HG03280 (cell line): ENCODE results near the gene PLEKHA7.

ENCODE experiments used
- ATAC-seq: cut with Tn5 transposase; IDR thresholded peaks from one replicate; pipeline ENCODE4 v1.9.1; 2021; ENCODE audit warnings: mild to moderate bottlenecking, moderate library complexity; ENCODE audit not compliant: unreplicated experiment

PLEKHA7 gene

DNA sequence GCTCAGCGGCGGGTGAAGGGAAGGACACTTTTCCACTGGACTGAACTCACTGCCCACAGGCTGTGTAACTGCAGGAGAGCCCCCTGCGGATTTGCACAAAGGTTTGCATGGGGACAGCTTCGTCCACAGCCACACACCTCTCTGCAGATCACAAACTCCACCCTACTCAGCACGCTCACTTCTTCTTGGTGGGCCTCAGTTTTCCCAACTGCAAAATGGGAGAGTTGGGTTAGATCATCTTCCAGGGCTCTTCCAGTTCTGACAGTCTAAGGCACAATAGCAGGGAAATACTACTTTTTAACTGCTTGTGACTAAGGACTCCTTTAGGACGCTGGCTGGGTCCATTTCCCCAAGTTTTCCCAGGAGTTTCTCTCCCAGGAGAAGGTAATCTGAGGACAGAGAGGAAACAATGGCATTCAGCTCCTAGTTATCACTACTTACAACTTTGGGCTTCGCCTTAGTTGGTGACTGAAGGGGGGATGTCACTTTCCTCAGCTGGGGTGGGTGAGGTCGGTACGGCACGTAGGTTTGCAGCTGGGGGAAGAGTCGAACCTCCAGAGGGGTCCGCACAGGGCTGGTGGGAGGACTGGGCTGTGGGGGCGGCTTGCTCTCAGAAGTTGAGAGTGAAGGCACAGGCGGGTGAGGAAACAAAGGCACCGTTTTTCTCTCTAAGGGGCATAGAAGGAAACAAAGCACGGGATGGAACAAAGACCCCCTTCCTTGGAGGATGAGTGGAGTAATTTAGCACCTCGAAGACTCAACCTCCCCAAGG is 220.0 kb downstream of the PLEKHA7 start:
- no peak for ATAC-seq

DNA sequence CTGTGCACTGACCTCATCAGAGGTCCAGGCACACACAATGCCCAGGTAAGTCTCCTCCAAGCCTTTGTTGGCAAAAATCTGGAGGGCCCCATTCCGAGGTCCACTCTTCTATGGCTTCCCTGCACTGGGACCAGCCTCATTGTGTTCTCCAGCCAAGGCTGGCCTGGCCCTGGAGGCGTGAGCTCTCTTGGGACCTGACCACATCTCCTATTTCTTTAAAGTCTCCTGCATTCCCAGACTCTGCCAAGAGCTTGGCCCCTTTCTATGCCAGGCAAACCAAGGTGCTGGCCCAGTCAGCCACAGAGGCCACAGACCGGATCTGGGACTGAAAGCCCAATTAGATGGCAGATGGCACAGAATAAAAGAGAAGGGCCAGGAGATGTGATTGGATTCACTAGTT is 220.7 kb downstream of the PLEKHA7 start:
- no peak for ATAC-seq

DNA sequence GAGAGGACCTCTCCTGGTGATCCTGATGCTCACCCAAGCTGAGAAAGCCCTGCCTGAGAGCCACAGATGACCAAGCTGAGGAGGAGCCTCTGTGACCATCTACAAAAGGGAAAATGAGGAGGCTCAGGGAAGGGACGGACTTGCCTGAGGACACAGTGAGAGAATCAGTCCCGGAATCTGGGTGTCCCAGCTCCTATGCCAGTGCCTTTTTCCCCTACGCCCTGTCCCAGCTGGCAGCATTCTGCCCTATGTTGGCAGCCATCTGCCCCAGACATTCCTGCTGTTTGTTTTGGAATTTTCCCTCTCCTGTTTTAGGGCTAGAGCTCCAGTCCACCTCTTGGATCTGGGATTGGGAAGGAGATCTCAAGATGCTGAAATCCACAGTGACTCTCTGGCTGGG is 221.2 kb downstream of the PLEKHA7 start:
- ATAC-seq, result no peak

DNA sequence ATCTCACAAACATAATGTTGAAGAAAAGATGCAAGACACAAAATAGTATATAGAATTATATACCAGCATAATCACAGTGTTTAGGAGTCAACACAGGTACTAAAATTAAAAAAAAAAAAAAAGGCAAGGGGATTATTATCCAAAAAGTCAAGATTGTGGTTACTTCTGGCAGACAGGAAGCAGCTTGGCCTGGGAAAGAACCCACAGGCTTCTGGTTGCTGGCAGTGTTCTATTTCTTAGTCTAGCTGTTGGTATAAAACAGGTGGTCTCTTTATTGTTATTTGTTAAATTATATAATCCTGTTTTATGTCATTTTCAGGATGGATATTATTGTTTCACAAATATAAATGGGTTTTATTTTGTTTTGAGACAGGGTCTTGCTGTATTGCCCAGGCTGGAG is 221.8 kb downstream of the PLEKHA7 start:
- no peak for ATAC-seq

DNA sequence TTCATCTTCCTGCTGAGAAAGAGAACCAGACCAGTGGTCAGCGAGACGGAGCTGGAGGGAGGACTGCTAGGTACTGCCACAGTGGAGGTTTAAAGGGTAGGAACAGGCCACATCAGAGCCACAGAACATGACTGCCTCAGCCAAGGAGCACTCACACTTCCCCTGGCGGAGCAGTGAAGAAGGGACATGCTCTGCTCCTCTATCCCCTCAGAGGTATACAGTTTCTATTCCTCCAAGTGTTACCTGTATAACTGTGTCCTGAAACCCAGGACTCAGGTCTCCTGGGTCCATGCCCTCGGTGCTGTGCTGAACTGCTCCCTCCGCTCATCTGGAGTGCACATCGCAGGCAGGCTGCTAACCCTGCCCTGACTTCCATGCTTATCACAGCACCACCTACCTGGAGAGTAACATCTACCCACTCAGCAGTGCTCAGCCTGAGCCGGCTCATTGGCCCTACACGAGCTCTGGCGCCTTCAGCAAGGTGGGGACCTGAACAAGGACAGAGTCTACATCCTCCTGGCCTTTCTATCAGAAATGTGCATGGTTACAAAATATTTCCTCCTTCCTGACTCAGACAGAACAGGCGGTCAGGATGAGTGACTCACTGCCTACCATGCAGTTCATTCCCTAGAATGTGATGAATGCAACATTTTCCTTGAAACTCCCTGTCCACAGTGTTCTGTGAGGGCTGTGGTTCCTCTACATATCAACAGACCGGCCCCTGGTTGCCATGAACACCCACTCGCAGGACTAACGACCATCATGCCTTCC is 222.8 kb downstream of the PLEKHA7 start:
- no peak for ATAC-seq

DNA sequence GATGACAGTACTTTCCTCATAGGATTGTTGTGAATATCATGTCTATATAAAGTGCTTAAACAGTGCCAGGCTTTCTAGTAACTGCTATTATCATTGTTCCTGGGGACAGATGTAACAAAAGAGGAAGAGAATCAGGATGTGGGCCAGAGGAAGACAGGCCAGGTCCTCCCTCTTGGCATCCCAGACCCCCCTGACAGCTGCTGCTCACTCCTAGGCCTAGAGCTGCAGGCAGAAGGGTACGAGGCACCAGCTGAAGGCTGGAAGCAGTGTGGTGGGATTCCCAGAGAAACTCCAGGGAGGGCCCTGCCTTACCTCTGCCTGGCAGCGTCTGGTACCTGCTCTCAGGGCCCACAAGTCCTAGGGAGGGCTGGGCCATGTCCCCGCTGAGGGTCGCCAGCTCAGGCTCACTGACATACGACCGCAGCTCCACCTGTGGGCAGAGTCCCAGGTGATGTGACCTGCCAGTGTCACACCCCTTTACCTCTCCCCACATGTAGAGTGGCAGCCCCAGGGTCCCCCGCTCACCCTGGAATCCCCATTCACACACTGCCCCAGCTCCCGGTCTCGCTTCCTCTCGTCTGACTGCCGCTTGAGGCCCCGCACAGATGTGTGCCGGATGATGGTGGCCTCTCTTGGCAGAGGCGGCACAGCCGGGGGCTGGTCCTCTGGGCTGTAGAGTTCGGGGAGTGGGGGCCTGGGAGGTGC is 223.6 kb downstream of the PLEKHA7 start:
- ATAC-seq, result no peak

DNA sequence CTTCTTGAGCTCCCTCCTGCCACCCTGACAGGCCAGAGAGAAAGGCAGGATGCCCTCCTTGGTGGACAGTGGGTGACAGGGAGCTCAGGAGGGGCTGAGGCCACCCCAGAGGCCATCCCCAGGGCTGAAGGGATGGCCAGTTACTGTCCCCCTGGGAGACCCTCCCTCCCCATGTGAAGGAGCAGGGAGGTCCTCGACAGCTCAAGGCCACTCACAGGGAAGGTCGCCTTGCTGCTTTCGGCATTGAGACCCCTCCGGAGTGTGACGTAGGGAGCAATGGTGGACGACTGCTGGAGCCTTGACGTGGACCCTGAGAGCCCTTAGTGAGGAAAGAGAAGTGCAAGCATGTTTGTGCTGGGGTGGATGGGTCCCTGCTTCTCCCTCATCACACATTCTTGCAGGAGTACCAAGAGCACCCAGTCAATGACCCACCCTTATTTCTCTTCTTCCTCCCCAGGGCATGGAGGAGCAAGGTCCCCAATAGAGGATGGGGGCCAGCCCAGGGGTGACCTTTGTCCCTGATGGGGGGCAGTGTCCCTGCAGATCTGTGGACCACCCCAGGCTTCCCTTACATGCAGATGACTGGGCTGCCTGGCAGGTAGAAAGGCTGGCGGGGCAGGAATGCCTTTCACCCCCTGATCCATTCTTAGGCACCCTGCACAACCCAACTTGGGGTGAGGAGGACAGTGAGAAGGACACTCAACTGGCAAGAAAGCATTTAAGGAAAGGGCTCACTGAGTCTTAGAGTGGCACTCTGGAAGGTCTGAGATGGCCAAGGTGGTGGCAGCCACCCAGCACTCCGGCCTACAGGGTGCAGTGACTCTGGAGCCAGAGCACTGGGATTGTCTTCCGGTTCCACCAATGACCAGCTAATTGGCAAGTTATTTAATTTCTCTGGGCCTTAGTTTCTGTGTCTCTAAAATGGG is 224.4 kb downstream of the PLEKHA7 start:
- no peak for ATAC-seq

DNA sequence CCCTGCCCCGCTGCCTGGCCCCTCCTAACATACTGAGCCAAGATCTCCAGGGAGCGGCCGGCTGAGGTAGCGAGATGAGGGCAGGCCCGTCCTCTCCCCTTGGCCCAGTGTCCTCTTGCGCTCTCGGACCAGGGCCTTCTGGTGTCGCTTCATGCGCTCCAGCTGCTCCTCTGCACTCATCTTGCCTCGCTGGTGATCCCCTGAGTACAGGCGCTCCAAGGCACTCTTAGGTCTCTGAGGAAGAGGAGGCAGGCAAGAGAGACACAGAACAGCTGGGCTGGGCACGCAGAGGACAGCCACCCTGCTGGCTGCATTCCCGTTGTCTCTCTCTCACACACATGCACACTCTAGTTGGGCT is 225.2 kb downstream of the PLEKHA7 start:
- ATAC-seq, result no peak

DNA sequence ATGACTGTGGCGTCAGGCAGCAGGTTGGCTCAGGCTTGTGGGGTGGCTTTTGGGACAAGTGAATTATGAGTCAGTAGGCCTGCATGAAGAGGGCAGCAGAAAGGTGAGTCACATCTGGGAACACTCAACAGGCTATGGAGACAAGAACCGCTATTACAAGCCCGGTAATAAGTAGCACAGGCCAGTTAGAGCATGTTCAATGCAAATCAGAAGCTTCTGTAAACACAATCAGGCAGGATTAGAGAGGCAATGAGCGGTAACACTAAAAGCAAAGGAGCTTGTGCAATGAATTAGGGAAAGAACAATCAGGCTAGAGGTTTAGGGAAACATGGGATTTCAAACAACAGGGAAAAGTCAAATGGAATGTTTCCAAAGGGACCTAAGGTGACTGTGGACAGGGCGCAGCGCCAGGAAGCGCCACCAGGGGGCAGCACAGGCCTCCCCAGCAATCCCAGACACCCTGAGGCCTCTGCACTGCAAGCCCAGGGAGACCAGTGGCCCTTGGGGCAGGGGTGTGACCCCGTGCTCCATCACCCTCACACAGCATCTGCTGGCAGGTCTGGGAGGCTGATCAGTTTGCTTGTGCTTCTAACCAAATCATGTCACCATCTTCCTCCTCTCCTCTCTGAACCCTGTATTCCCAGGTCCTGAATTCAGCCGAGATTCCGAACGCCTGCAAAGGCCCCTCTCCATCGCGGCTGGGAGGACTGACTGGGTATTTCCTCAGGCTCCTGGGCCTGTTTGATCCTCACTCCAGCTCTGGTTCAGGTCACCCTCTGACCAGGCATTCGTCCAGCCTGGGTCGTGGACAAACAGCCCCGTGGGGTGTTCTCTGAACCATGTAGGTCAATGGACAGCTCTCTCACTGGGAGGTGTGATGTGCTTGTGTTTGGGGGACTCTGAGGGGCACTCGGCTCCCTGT is 225.8 kb downstream of the PLEKHA7 start:
- ATAC-seq, result peak; percentile 63

DNA sequence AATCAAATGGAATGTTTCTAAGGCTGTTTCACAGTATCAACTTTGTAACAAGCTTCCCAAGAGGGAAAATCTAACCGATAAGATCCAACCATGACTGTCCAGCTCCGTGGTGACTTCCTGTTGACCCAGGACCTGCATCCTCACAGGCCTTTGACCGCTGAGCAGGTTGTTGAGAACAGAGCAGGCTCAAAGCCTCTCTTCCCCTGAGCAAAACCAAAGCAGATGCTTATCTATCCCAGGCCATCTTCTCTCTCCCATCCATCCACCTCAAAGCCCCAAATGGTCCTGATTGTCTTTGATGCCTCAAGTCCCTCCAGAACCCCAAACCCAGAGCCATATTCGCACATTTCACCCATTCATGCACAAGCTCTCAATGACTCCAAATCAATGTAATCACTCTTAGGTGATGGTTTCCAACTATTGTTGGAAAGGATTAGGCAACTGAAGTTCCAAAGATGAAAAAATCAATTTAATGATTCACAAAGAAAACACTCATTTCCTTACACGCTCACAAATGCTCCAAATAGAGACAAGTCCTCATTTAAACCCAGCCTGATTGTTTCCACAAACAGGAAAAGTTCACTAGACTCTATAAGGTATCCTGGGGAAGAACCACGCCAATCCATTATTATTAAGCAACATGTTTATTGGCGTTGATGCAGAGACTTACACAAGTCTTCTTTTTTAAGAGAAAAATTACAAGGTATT is 227.0 kb downstream of the PLEKHA7 start:
- ATAC-seq, result no peak

DNA sequence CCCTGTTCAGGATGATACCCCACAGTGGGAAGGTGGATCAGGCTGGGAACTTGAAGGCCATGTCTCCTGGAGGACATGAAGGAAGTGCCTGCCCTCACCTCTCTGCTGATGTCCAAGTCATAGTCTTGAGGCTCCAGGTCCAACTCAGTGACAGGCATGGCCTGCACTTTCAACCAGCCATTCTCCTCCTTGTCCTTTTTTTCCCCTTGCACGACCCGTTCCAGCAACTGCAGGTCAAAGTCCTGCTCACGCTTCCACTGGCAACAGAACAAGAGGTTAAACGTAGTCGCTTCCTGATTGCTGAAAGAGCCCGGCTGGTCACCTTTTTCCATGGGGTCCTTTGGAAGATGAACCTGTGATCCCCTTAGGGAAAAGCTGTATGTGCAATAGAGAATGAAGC is 228.1 kb downstream of the PLEKHA7 start:
- ATAC-seq, result no peak

DNA sequence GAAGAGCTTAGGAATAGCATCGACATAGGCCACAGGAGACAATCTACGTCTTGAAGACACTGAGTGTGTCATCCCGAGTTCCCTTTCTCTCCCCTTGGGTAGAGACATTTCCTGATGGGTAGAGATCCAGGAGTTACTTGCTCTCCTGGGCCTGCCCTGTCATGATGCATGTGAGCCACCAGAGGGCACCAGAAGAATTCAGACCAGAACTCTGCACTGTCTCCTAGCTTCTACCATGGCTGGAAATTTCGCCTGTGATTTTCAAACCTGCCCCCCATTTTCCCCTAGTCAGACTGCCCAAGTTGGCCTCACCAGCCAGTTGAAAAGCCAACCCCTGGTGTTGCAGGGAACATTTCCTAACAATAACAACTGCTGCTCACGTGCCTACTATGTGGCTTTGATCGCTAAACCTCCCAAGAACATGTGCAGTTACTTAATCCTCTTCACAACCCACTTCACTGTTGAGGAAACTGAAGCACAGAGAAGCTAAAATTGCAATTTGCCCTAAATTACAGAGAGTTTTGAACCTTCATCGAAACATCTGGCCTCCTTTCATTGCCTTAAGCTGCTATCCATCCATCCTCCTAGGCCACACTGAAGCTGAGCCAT is 228.6 kb downstream of the PLEKHA7 start:
- ATAC-seq, result peak; percentile 86

DNA sequence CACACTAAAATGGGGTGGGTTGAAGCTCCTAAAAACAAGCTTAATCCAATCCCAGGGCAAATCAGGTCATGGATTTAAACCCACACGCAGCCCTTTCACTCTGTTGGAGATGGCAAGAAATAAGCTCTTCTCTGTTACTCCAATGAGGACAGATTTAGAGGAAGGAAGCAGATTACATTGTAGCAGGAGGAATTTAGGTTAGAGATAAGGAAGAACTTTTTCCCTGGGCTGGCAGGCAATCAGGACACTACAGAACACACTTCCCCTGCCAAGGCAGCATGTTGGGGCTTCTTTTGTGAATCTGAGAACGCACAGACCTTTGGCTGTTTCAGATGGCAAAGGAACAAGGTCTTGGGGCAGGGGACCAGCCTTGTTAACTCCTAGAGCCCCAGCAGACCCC is 229.5 kb downstream of the PLEKHA7 start:
- no peak for ATAC-seq

DNA sequence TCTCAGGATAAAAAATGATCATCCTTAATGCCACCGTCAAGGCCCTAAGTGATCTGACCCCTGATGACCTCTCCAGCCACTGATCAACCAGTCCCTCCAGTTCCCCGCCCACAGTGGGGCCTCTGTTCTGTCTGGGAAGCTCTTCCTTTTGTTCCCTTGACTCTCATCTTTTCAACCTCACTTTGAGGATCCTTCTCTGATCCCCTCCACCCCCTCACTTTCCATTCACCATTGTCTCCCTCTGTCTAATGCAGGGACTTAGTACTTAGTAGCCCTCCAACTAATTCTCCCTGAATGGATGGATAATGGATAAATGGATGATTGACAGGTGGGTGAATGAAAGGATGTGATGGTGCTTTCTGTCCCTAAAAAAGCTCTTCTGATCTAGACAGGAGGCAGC is 230.1 kb downstream of the PLEKHA7 start:
- ATAC-seq, result no peak

DNA sequence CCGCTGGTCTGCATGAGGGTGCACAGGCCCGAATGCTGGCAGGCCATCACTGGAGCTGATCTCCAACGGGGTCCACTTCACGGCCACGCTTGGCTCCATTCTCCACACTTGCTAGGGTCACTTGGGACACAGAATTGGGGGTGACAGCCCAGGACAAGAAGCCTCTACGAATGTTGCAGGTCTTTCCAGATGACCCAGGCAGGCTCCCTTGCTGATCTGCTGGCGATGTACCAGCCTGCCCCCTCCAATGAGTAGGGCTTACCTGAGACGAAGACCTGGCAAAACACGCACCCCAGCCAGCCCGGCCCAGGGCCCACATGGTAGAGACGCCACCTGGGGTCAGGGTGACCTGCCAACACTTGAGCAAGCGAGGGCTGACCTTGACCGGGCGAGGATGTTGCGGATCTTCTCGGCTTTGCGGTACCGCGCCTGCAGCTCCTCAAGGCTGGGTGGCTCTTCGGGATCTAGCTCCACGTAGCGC is 230.9 kb downstream of the PLEKHA7 start:
- no peak for ATAC-seq

DNA sequence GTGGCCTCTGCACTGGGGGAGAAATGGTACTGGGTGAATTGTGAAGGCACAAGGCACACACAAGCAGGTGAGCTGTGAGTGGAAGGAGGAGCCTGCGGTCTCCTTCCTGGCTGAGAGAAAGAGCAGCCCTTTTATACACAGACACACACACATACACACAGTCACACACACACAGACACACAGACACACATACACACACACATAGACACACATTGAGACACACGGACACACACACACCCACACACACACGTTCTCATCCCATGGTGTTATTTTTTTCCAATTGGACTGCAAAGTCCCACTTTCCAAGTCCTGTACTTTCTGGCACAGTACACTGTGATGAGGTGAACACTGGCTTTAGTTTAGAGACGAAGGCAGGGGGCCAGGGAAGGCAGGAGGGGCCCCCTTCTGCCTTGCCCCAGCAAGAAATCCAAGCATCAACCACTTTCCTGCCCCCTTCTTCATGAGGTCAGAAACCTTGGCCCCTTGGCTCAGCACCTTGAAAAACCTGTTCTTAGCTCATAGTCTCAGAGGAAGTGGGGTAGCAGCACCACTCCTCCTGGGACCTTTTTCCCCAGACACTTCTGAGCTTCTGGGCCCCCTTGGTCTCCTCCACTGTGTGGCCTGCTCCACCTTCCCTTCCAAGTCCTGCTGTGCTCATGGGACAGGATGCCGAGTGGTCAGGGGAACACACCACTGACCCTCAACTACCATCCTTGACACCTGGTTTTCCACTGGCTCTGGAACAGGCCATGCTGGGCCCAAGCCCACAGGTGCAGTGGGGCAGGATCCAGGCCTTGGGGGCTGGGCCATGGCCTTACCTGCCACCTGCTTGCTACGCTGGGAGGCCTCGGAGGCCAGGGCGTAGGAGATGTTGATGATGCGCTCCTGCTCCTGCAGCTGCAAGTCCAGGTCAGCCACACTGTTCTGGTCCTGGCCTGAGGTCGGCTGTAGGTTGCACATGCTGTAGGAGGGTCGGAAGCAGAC is 232.0 kb downstream of the PLEKHA7 start:
- ATAC-seq, result no peak
